ENCODE data around the gene FOSL1.

Gene FOSL1

DNA sequence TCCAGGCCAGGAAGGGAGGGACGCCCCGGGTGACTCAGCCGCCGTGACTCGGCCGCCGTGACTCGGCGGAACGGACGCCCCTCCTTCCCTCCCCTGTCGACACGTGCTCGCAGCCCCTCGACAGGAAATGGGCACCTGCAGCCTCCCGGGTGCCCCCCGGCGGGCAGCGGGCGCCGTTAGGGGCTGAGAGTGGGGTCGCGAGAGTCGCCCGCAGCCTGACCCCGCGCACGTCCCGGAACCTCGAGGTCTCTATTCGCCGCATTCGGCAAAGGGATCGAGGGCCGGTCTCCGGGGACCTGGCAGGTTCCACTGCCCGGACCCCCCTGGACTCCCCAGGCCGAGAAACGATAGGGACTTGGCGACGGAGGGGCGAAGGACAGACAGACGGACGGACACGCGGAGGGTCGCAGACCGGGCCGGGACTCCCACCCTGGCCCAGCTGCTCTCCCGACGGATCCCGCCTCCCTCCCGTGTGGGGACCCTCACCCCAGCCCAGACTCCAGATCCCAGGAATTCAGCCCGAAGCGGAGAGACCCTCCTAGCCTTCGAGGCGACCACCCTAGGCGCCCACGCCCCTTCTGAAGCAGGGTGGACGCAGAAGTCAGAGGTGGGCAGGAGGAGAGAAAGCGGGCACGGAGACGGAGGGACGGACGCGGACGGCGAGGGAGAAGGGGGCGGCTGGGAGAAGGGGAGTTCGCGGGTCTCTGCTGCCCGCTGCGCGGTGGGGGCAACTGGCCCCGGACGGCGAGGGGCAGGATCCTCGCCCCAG is 648 bp downstream of the FOSL1 start:
- Histone ChIP-seq H3K27ac (ENCODE audit: low read depth, low read length) (no peak overlapping the region), H3F3A (ENCODE audit: insufficient read depth) (no peaks in the 10 kb centered on the region), H3K9me3 (ENCODE audit: insufficient read depth, low read length) (no peaks in the 10 kb centered on the region), H3K36me3 (ENCODE audit: low read length) (no peaks in the 10 kb centered on the region), H4K20me1 (ENCODE audit: low read depth, low read length) (no peaks in the 10 kb centered on the region), H3K4me3 (ENCODE audit: insufficient read depth, low read length, poor library complexity, severe bottlenecking) (no peak overlapping the region), H3K9me2 (replicated peaks; ENCODE audit: insufficient read depth, low read length) (no peaks in the 10 kb centered on the region), H3K4me2 (ENCODE audit: low read depth, low read length, poor library complexity, severe bottlenecking) (peak overlapping the region; percentile 53), H2AFZ (ENCODE audit: low read depth, low read length, severe bottlenecking) (no peak overlapping the region), H3K9ac (ENCODE audit: low read length) (0 out of 2 replicates have a peak overlapping the region, but pooled peaks have one; percentile 6), H3K79me2 (ENCODE audit: insufficient read depth, low read length) (no peaks in the 10 kb centered on the region), H3K27me3 (ENCODE audit: low read length) (no peaks in the 10 kb centered on the region)
- no peak for TF ChIP-seq EZH2phosphoT487 (conservative IDR thresholded peaks at IDR 0.05; ENCODE audit: low read length)
- TF ChIP-seq, protein P1, sequence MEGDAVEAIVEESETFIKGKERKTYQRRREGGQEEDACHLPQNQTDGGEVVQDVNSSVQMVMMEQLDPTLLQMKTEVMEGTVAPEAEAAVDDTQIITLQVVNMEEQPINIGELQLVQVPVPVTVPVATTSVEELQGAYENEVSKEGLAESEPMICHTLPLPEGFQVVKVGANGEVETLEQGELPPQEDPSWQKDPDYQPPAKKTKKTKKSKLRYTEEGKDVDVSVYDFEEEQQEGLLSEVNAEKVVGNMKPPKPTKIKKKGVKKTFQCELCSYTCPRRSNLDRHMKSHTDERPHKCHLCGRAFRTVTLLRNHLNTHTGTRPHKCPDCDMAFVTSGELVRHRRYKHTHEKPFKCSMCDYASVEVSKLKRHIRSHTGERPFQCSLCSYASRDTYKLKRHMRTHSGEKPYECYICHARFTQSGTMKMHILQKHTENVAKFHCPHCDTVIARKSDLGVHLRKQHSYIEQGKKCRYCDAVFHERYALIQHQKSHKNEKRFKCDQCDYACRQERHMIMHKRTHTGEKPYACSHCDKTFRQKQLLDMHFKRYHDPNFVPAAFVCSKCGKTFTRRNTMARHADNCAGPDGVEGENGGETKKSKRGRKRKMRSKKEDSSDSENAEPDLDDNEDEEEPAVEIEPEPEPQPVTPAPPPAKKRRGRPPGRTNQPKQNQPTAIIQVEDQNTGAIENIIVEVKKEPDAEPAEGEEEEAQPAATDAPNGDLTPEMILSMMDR (IDR thresholded peaks at IDR 0.05; ENCODE audit: insufficient read depth, low read length, poor library complexity, severe bottlenecking), result no peak

DNA sequence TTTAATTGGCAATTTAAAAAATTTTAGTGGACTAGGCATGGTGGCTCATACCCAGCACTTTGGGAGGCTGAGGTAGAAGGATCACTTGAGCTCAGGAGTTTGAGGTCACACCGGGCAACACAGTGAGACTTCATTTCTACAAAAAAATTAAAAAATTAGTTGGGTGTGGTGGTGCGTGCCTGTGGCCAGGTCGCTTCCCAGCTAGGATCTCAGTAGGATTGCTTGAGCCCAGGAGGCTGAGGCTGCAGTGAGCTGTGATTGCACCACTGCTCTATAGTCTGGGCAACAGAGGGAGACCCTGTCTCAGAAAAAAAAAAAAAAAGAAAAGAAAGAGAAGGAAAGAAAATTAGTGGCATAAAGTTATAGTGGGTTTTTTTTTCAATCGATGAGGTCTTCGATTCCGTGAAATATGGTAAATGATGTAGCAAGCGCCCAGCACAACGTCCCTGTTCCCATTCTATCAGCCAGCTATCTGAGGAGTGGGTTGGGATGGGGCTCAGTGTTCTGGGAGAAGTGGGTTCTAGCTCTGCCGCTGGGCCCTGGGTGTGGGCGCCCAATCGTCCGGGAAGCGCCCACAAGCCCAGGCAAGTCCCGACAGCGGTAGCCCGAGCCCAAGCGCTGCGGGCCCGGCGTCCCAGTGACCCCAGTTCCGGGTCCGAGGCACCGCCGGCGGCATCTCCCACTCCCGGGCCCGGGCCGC is 1.4 kb downstream of the FOSL1 start:
- Histone ChIP-seq H3K36me3 (ENCODE audit: low read length) (no peaks in the 10 kb centered on the region), H3F3A (ENCODE audit: insufficient read depth) (no peaks in the 10 kb centered on the region), H4K20me1 (ENCODE audit: low read depth, low read length) (no peaks in the 10 kb centered on the region), H3K79me2 (ENCODE audit: insufficient read depth, low read length) (no peaks in the 10 kb centered on the region), H3K27ac (ENCODE audit: low read depth, low read length) (no peak overlapping the region), H3K9ac (ENCODE audit: low read length) (no peak overlapping the region), H3K27me3 (ENCODE audit: low read length) (no peaks in the 10 kb centered on the region), H2AFZ (ENCODE audit: low read depth, low read length, severe bottlenecking) (no peak overlapping the region), H3K4me3 (ENCODE audit: insufficient read depth, low read length, poor library complexity, severe bottlenecking) (no peak overlapping the region), H3K4me2 (ENCODE audit: low read depth, low read length, poor library complexity, severe bottlenecking) (no peak overlapping the region), H3K9me2 (replicated peaks; ENCODE audit: insufficient read depth, low read length) (no peaks in the 10 kb centered on the region), H3K9me3 (ENCODE audit: insufficient read depth, low read length) (no peaks in the 10 kb centered on the region)
- TF ChIP-seq, protein P1 (IDR thresholded peaks at IDR 0.05; ENCODE audit: insufficient read depth, low read length, poor library complexity, severe bottlenecking), result no peak
- no peak for TF ChIP-seq EZH2phosphoT487 (conservative IDR thresholded peaks at IDR 0.05; ENCODE audit: low read length)

DNA sequence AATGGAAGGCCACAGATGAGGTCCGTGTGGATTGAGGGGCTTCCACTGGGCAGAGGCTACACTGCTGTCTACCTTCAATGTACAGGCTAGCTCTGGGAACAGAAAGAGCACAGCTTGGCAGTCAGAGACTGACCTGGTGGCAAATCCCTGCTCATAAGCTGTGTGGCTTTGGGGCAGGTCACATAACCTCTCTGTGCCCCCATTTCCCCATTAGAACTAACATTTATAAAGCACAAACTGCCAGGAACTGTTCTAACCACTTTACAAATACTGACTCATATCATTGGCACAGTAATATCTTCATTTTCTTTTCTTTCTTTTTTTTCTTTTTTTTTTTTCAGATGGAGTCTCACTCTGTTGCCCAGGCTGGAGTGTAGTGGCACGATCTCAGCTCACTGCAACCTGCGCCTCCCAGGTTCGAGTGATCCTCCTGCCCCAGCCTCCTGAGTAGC is 3.1 kb downstream of the FOSL1 start:
- H3K4me2 ChIP-seq (ENCODE audit: low read depth, low read length, poor library complexity, severe bottlenecking), result no peak overlapping the region

More for the DNA sequence above, 3.1 kb downstream of the FOSL1 start:
- H3F3A ChIP-seq (ENCODE audit: insufficient read depth), result peaks cover 10% of the 10 kb centered on the region
- no peak overlapping the region for H3K4me3 ChIP-seq (ENCODE audit: insufficient read depth, low read length, poor library complexity, severe bottlenecking)
- H4K20me1 ChIP-seq (ENCODE audit: low read depth, low read length), result no peaks in the 10 kb centered on the region
- no peak overlapping the region for H2AFZ ChIP-seq (ENCODE audit: low read depth, low read length, severe bottlenecking)
- H3K9me3 ChIP-seq (ENCODE audit: insufficient read depth, low read length), result no peaks in the 10 kb centered on the region
- H3K36me3 ChIP-seq (ENCODE audit: low read length), result no peaks in the 10 kb centered on the region
- H3K27ac ChIP-seq (ENCODE audit: low read depth, low read length), result no peak overlapping the region
- TF ChIP-seq, protein P1 (IDR thresholded peaks at IDR 0.05; ENCODE audit: insufficient read depth, low read length, poor library complexity, severe bottlenecking), result no peak
- TF ChIP-seq EZH2phosphoT487 (conservative IDR thresholded peaks at IDR 0.05; ENCODE audit: low read length), result no peak
- H3K79me2 ChIP-seq (ENCODE audit: insufficient read depth, low read length), result 0 out of 2 replicates have a peak, but pooled peaks cover 1% of the 10 kb centered on the region
- no peaks in the 10 kb centered on the region for H3K9me2 ChIP-seq (replicated peaks; ENCODE audit: insufficient read depth, low read length)
- no peaks in the 10 kb centered on the region for H3K27me3 ChIP-seq (ENCODE audit: low read length)
- H3K9ac ChIP-seq (ENCODE audit: low read length), result no peak overlapping the region
